GM06990 (cell line): ENCODE measurements around the gene ANGPTL4.
"Not testable (repeated sequence)": the region's sequence is repeated elsewhere in the genome, so short reads cannot be mapped to it uniquely, and the experiment has no call there.

Source experiments
- DNase-seq: peaks from one replicate; pipeline ENCODE4 v3.0.0-alpha.2; 2011; ENCODE audit not compliant: insufficient read length; ENCODE audit errors: extremely low read depth
- H3K27me3 ChIP-seq: replicated peaks from 2 replicates; pipeline ENCODE4 v1.6.0; 2011; ENCODE audit warnings: low read length; ENCODE audit not compliant: control insufficient read depth, insufficient read depth
- H3K36me3 ChIP-seq: 2 replicates; pipeline ENCODE4 v1.5.1; 2011; ENCODE audit warnings: low read length; ENCODE audit not compliant: control insufficient read depth, insufficient read depth
- H3K4me3 ChIP-seq: replicated peaks from 2 replicates; pipeline ENCODE4 v1.5.1; 2011; ENCODE audit warnings: low read depth, mild to moderate bottlenecking, control low read depth, low read length
- TF ChIP-seq, protein P1 (sequence below): IDR thresholded peaks from 2 replicates; pipeline ENCODE4 v1.5.1; 2011; ENCODE audit warnings: low read length, control low read depth, mild to moderate bottlenecking, inconsistent platforms; ENCODE audit not compliant: insufficient read depth, poor library complexity, severe bottlenecking

The ANGPTL4 gene

DNA sequence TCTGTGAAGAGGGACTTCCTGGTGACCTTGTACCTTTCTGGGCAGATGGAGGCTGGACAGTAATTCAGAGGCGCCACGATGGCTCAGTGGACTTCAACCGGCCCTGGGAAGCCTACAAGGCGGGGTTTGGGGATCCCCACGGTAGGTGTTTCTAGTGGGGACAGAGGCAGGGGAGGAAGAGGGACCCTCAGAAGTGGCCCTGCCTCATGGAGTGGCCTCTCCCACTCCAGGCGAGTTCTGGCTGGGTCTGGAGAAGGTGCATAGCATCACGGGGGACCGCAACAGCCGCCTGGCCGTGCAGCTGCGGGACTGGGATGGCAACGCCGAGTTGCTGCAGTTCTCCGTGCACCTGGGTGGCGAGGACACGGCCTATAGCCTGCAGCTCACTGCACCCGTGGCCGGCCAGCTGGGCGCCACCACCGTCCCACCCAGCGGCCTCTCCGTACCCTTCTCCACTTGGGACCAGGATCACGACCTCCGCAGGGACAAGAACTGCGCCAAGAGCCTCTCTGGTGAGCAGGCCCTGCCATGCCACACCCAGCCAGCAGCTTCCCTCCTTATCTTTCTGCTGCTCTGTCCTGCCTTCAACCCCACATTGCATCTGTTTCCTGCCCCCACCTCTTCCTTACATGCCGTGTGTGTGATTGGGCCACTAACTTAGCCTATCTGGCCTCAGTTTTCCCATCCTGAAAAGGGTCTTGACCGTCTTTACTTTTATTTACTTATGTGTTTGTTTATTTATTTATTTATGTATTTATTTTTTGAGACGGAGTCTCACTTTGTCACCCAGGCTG, 7.3 kb downstream of the ANGPTL4 start:
- DNase-seq = no peak
- no peaks in the 10 kb centered on the region for H3K27me3 ChIP-seq
- H3K36me3 ChIP-seq = no peaks in the 10 kb centered on the region; the same call in 1 of the 2 replicates
- H3K4me3 ChIP-seq = no peak overlapping the region
- TF ChIP-seq, protein P1, sequence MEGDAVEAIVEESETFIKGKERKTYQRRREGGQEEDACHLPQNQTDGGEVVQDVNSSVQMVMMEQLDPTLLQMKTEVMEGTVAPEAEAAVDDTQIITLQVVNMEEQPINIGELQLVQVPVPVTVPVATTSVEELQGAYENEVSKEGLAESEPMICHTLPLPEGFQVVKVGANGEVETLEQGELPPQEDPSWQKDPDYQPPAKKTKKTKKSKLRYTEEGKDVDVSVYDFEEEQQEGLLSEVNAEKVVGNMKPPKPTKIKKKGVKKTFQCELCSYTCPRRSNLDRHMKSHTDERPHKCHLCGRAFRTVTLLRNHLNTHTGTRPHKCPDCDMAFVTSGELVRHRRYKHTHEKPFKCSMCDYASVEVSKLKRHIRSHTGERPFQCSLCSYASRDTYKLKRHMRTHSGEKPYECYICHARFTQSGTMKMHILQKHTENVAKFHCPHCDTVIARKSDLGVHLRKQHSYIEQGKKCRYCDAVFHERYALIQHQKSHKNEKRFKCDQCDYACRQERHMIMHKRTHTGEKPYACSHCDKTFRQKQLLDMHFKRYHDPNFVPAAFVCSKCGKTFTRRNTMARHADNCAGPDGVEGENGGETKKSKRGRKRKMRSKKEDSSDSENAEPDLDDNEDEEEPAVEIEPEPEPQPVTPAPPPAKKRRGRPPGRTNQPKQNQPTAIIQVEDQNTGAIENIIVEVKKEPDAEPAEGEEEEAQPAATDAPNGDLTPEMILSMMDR = no peak

DNA sequence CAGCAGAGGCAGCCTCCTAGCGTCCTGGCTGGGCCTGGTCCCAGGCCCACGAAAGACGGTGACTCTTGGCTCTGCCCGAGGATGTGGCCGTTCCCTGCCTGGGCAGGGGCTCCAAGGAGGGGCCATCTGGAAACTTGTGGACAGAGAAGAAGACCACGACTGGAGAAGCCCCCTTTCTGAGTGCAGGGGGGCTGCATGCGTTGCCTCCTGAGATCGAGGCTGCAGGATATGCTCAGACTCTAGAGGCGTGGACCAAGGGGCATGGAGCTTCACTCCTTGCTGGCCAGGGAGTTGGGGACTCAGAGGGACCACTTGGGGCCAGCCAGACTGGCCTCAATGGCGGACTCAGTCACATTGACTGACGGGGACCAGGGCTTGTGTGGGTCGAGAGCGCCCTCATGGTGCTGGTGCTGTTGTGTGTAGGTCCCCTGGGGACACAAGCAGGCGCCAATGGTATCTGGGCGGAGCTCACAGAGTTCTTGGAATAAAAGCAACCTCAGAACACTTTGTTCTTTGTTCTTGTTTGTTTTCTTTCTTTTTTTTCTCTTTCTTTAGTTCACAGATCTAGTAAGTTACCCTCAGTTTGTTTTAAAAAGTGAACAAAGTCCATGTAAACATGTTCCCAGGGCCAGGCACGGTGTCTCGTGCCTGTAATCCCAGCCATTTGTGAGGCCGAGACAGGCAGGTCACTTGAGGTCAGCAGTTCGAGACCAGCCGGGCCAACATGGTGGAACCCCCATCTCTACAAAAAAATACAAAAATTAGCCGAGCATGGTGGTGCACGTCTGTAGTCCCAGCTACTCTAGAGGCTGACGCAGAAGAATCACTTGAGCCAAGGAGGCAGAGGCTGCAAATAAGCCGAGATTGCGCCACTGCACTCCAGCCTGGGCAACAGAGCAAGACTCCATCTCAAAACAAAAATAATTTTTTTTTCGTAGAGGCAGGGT, 10.2 kb downstream of the ANGPTL4 start:
- no peak overlapping the region for H3K4me3 ChIP-seq
- TF ChIP-seq, protein P1 = no peak
- H3K27me3 ChIP-seq = no peaks in the 10 kb centered on the region
- no peak for DNase-seq
- H3K36me3 ChIP-seq = no peaks in the 10 kb centered on the region; the same call in 1 of the 2 replicates

DNA sequence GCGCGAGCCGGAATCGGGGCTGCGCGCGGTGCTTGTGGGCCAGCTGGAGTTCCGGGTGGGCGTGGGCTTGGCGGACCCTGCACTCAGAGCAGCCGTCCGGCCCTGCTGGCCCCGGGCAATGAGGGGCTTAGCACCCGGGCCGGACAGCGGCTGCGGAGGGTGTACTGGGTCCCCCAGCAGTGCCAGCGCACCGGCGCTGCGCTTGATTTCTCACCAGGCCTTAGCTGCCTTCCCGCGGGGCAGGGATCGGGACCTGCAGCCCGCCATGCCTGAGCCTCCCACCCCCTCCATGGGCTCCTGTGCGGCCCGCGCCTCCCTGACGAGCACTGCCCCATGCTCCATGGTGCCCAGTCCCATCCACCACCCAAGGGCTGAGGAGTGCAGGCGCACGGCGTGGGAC, 11.8 kb downstream of the ANGPTL4 start:
- not testable (repeated sequence) for H3K27me3 ChIP-seq, H3K4me3 ChIP-seq, DNase-seq, H3K36me3 ChIP-seq

DNA sequence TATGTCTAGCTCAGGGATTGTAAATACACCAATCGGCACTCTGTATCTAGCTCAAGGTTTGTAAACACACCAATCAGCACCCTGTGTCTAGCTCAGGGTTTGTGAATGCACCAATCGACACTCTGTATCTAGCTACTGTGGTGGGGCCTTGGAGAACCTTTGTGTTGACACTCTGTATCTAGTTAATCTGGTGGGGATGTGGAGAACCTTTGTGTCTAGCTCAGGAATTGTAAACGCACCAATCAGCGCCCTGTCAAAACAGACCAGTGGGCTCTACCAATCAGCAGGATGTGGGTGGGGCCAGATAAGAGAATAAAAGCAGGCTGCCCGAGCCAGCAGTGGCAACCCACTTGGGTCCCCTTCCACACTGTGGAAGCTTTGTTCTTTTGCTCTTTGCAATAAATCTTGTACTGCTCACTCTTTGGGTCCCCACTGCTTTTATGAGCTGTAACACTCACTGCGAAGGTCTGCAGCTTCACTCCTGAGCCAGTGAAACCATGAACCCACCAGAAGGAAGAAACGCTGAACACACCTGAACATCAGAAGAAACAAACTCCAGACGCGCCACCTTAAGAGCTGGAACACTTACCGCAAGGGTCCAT, 12.5 kb downstream of the ANGPTL4 start:
- H3K27me3 ChIP-seq, DNase-seq, H3K36me3 ChIP-seq, H3K4me3 ChIP-seq: not testable (repeated sequence)

DNA sequence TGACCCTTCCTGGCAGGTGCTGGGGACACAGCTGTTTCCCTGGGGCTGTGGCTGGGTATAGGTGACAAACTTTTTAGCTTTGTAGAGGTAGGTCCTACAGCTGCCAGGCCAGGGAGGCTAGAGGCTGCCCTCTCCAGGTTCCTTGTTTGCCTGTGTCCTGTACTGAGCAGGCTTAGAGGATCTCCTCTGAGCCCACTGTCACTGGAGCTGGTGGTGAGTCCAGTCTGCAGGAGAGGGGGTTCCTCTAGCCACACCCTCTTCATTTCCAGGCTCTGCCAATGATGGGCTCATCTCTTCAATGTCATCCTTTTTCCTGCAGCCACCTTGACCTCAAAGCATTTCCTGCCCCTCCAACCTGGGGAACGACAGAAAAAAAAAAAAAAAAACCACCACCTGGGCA, 13.6 kb downstream of the ANGPTL4 start:
- Histone ChIP-seq H3K36me3 (no peaks in the 10 kb centered on the region; the same call in 1 of the 2 replicates), H3K4me3 (no peak overlapping the region), H3K27me3 (no peaks in the 10 kb centered on the region)
- TF ChIP-seq, protein P1 = no peak
- DNase-seq = no peak

DNA sequence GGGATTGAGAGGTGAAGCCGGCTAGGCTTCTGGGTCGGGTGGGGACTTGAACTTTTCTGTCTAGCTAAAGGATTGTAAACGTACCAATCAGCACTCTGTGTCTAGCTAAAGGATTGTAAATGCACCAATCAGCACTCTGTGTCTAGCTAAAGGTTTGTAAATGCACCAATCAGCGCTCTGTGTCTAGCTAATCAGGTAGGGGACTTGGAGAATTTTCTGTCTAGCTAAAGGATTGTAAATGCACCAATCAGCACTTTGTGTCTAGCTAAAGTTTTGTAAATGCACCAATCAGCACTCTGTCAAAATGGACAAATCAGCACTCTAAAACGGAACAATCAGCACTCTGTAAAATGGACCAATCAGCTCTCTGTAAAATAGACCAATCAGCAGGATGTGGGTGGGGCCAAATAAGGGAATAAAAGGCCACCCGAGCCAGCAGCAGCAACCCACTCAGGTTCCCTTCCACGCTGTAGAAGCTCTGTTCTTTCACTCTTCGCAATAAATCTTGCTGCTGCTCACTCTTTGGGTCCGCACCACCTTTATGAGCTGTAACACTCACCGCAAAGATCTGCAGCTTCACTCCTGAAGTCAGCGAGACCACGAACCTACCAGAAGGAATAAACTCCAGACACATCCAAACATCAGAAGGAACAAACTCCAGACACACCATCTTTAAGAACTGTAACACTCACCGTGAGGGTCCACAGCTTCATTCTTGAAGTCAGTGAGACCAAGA, 15.4 kb downstream of the ANGPTL4 start:
- not testable (repeated sequence) for DNase-seq, H3K36me3 ChIP-seq, H3K27me3 ChIP-seq, H3K4me3 ChIP-seq

DNA sequence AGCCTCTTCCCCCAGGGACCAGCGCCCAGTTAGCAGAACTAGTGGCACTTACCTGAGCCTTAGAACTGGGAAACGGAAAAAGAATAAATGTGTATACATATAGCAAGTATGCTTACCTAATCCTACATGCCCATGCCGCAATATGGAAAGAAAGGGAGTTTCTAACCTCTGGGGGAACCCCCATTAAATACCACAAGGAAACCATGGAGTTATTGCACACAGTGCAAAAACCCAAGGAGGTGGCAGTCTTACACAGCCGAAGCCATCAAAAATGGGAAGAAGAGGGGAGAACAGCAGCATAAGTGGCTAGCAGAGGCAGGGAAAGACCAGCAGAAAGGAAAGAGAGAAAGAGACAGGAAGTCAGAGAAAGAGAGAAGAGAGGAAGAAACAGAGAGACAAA, 20.6 kb downstream of the ANGPTL4 start:
- H3K27me3 ChIP-seq, DNase-seq, H3K36me3 ChIP-seq, H3K4me3 ChIP-seq: not testable (repeated sequence)

DNA sequence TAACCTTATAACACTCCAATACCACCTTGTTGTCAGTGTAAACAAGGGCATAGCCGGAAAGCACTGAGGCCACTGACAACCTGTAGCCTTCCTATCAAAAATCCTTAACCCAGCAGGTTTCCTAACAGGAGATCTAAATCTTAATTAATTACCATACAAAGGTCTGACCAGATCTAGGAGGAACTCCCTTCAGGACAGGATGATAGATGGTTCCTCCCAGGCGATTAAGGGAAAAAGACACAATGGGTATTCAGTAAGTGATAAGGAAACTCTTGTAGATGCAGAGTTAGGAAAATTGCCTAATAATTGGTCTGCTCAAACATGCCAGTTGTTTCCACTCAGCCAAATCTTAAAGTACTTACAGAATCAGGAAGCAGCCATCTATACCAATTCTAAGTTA, 21.1 kb downstream of the ANGPTL4 start:
- DNase-seq, H3K27me3 ChIP-seq, H3K36me3 ChIP-seq, H3K4me3 ChIP-seq: not testable (repeated sequence)

DNA sequence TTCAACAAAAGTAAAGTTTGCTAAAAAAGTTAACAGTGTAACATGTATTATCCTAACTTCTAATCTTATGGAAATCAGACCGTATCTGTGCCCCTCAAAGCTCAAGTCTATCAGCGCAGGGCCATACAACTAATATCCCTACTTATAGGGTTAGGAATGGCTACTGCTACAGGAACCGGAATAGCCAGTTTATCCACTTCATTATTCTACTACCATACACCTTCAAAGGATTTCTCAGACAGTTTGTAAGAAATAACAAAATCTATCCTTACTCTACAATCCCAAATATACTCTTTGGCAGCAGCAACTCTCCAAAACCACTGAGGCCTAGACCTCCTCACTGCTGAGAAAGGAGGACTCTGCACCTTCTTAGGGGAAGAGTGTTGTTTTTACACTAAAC, 21.6 kb downstream of the ANGPTL4 start:
- H3K36me3 ChIP-seq, H3K27me3 ChIP-seq, H3K4me3 ChIP-seq, DNase-seq: not testable (repeated sequence)

DNA sequence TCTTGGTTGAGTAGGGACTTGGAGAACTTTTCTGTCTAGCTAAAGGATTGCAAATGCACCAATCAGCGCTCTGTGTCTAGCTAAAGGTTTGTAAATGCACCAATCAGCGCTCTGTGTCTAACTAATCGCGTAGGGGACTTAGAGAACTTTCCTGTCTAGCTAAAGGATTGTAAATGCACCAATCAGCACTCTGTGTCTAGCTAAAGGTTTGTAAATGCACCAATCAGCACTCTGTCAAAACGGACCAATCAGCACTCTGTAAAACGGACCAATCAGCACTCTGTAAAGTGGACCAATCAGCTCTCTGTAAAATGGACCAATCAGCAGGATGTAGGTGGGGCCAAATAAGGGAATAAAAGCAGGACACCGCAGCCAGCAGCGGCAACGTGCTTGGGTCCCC, 22.5 kb downstream of the ANGPTL4 start:
- not testable (repeated sequence) for DNase-seq, H3K4me3 ChIP-seq, H3K36me3 ChIP-seq, H3K27me3 ChIP-seq
